GM21360 (cell line): ENCODE results near the gene RAD51D.
"Not testable (repeated sequence)": the region's sequence is repeated elsewhere in the genome, so short reads cannot be mapped to it uniquely, and the experiment has no call there.

ENCODE experiments used
- ATAC-seq: cut with Tn5 transposase; IDR thresholded peaks from one replicate; pipeline ENCODE4 v1.9.1; 2021; ENCODE audit warnings: mild to moderate bottlenecking, moderate library complexity; ENCODE audit not compliant: unreplicated experiment

Gene RAD51D

DNA sequence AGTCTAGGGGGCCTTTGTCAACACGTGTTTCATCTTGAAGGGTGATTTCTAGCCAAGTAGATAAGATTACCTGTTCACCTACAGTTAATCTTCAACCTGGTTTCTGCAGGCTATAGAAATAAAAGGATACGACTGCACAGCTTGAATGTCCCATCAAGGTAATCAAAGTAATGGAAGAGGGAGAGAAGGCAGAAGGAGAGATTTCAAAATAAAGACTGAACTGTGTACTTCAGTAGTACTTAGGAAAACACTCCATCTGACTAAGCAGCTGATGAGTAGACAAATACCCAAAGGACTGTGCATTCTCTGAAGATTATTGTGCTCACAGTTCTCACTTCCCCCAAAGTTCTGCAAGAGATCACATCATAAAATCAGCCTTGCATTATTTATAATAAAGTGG, 50.3 kb downstream of the RAD51D start:
- no peak for ATAC-seq

DNA sequence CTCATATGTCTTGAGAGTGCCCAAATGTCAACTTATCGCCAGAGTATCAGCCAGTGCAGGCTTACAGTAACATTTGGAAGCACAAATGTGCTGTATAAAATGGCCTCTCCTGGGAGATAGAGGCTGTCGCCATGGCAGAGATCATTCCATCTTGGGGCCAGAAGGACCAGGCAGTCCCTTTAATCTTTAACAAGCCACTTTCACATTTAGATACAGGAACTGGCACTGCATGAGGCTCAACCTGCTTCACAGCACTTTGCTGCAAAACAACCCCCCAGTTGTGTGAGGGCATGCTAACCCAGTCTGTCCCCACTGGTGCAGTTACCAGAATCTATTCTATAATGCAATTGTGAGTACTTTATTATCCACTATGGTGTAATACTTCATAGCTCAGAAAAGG, 51.4 kb downstream of the RAD51D start:
- ATAC-seq: no peak

DNA sequence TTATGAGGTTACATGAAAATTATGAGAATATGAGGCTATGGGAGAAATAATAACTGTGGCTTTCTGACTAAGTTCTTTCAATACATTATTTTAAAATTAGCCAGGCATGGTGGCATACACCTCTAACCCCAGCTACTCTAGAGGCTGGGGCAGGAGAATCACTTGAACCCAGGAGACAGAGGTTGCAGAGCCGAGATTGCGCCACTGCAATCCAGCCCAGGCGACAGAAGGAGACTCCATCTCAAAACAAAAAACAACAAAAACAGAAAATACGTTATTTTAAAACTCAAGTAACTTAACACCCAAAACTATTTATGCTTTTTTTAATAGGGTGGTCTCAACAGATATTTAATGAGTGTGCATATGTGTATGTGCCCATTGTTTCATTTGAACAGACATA, 53.8 kb downstream of the RAD51D start:
- no peak for ATAC-seq

DNA sequence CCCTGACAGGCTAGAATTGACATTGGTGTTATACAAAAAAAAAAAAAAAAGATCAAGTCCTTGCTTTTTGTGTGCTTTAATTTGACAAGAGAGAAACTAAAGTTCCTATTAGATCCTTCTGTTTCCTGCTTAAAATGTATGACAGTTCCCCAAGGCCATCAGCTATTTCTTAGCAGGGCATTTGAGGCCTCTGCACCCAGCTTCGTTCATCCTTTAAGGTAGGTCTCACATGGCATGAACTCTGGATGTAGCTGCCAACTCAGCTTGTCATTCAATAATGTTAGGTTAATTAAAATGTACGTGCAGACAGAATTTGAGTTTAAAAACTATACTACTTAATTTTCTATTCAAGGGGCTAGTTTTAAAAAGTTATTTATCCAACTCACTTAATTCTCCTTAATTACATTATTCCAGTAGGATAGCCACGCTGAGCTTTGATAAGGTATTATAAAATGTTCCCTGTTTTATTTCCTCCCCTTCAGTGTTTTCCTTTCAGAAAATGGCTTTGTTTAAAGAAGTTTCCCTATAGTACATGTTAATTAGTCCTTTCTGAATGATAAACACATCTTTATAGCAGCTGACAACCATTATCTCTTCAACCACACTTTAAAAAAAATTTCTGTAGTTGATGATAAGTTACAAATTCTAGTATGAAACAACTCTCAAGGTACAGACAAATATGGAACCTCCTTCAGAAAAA, 55.0 kb downstream of the RAD51D start:
- no peak for ATAC-seq

DNA sequence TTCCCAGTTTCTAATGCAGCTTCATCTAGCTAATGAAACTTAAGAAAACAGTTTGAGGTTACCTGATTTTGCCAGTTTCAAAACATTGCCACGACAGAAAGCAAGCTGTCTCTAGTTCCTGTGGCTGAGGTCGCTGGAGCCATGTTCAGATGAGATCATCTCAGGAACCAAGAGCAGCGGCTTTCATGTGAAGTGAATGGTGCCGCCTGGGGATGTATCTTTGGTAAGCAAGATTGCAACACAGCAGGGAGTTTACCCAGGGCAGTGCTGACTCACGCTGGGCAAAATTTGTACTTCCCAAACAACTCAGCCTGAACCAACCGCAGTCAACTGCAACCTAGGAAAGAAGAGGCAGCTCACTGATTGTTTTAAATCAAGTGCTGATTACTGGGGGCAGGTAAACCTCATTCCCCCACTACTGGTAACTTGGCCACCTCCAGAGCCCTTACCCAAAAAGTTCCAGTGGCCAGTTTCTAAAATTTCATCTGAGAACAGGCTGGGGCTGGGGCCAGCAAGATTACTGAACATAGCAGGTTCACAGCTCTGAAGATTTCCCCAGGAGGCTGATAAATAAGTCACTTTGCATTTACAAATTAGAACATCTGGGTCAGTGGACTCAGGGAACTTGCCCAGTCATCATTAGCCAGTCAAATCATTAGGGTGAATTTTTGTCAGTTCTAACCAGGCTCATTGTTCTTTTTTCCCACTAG, 56.0 kb downstream of the RAD51D start, which contains the start of gene RFFL:
TSS of gene RFFL (minus strand) at position 194 of the 710 bp plus-strand sequence. CDS start 37,154 bp downstream, outside the sequence.
- peak; percentile 86 for ATAC-seq

DNA sequence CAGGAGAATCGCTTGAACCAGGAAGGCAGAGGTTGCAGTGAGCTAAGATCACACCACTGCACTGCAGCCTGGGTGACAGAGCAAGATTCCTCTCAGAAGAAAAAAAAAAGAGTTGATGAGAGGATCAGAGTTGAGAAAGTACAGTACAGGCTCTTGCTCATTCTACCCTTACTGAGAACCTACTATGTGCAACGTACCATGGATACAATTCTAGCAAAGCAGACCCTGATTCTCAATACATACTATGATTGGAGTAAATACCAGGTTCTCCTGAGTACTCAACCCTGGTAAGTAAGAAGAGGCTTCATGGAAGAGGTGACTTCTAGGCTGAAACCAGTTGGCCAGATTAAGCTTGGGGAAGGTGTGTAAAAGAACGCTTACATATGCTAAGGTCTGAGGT, 57.4 kb downstream of the RAD51D start:
- no peak for ATAC-seq

DNA sequence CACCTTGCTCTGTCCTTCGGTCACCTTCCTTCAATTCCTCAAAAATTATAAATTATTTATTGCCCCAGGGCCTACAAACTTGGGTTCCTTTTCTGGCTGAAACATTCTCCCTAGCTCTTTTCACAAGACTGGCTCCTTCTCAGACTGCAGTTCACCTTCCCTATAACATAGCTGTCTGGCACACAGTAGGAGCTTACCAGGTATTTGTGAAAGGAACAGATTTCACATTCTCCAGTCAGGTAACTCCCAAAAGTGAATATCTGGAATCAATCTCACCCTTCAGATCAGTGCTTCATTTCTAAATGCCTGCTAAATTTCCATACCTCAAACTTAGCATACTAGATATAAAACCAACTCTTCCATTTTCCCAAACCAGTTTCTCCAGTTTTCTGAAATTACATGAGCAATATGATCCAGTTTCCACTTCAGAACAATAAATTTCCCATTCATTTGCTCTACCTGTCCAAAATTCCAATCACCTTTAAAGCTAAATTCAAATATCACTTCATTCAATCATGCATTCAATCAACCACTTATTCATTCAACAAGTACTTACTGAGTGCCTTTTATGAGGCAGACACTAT, 62.2 kb downstream of the RAD51D start:
- ATAC-seq: no peak

DNA sequence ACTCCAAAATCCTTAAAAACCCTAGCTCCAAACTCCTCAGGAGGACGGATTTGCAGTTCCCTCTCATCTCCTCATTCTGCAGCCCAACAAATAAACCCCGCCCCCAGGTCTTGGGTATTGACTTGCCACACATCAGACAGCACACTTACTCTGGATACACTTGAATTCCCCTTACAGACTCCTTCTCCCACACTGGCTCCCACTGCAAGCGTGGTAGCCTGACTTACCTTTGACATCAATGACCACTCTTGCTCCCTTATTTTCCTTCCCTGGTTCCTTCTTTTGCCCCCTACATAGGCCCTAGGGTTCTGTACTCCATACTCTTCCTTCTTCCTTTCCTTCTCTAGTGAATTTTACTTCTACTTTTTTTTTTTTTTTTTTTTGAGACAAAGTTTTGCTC, 63.6 kb downstream of the RAD51D start:
- ATAC-seq: no peak

DNA sequence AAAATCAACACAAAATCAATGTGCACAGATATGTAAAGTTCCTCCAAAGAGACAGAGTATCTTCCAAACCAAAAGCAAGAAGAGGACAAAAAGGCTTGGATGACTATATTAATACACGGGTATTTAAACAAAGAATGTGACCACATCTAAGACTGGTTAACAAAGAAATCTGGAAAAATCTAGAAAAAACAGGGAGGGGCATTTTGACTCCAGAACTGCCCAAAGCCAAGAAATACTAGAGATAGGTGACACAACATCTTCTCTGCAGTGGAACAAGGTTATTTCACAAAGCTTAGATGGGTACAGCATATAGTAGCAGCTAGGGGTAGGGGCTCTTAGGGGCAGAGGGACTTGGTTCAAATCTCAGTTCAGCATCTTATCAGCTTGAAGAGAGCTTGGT, 66.5 kb downstream of the RAD51D start:
- no peak for ATAC-seq

DNA sequence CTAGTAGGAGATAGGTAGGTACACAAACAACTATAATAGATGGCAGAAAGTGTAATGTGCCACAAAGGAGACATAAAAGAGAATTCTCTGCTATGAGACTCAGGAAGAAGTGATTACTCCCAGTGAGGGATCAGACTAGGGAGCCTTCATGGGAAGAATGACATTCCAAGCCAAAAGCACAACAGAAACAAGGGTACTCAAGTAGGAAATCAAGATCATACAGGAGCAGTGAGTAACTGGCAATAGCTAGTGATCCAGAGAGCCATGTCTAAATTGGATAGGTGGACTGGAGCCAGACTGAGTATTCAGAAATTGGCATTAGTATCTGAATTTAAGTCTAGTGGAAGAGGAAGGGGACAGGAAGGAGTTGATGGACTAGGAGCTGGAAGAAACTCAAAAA, 66.9 kb downstream of the RAD51D start:
- no peak for ATAC-seq

DNA sequence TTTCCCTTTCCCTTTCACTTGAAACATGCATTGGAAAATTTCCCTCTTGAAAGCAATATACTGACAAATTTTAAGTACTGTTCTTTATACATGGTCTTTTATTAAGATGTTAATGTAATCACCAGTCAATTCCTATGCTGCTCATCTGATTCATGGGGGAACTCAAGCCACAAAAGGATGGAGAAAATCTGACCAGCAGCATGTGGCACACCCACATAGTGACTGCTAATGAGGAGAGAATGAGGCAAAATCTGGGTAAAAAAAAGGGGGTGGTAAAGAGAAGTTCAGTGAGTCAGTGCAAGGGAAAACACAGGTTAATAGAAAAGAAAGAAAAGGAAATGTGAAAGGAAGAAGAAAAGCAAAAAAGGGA, 67.4 kb downstream of the RAD51D start:
- ATAC-seq: no peak

DNA sequence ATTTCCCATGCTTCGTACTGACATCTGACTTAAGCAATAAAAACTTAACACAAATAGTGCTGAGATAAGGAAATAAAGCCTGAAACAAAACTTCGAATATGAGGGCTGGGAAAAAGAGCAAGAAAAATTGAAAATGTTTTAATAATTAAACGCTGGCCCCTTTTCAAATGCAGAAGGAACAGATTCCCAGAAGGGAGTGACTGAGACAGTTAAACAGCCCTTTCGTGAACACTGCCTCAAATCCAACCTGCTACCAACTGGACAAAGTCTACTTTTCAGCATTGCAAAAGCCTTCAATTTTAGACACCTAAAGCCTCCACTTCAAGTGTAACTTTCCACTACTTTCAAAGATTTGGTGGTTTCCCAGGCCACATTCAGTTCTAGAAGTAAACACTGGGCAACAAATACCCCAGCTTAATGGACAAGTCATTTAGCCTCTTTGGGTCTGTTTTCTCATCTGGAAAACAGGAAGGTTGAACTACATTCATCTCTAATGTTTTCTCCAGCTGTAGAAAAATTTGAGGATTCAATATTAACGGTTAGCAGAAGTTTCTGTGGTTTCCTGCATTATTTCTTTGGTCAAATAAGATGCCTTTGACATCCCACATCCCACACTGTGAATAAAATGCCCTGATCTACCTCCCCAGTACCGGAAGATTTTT, 68.0 kb downstream of the RAD51D start:
- ATAC-seq: peak; percentile 37

DNA sequence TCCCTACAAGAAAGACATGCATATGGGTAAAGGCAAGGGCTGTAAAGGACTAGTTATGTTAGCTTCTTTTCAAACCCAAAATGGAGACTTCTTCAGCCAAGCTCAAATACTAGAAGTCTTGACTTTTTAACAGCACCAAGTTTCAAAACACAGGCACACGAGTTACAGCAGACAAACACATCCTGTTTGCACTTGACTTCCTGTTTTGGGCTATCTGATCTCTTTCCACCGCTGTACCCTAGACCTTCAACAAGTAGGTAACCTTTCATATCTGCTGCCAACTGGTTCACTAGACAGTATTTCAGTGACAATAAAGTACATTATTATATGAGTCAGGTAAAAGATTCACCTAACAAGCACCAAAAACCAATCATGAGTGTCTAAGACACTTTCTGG, 68.5 kb downstream of the RAD51D start:
- peak; percentile 62 for ATAC-seq

DNA sequence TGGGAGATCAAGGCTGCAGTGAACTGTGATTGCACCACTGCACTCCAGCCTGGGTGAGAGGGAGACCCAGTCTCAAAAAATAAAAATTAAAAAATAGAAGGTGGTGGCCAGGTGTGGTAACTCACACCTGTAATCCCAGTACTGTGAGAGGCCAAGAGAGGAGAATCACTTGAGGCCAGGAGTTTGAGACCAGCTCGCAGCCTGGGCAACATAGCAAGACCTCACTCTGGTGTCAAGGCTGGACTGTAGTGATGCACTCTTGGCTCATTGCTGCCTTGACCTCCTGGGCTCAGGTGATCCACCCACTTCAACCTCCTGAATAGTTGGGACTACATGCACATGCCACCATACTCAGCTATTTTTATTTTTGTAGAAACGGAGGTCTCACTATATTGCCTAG, 69.5 kb downstream of the RAD51D start:
- no peak for ATAC-seq

DNA sequence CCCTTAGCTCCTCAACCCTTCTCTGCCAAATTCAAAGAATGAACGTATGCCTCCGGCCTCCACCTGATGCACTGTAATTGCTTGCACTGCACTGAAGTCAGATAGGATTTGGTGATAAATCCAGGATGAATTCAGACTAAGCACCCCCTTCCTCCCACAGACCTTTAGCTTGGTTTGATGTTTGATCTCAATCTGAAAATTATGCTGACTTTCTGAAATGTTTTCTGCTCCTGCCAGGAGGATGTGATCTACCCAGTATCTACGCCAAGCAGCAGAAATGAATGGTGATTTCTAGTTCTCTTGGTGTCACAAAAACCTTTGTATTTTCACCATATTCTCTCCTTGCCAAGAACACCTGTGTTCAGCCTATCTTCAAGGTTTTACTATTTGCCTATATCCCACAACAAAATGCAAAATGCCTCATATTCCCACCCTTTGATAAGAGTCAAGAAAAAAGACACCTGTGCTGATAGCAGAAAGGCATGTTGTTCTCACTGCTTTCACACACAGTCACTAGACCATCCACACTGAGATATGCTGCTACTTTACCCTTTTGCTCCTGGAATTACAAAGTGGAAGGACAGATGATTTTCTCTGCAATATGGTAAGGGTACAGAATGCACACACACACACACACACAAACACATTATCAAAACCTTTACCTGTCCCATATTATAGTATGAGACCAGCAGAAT, 70.8 kb downstream of the RAD51D start:
- no peak for ATAC-seq

DNA sequence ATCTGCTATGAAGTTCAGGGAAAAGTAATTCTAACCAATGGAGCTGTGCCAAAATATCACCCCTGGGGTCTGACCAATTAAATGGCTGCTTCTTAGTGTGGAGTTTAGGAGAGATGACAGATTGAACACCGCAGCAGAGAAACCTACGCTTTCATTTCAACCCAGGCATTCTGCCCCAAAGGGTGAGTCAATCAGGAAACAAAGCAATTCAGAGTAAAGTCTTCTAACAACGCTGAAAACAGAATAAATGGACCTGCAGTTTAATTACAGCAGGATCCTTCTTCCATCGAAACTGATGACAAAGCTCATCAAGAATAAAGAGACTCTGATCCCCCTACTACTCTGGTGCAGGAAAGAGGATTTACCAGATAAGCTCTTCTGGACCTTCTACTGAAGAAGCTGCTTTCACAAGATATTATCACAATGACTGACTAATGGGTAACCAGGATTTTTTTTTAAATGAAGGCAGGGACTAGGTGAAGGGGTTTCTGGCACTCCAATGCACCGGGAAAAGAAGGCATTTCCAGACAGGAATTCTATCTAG, 72.8 kb downstream of the RAD51D start:
- no peak for ATAC-seq

DNA sequence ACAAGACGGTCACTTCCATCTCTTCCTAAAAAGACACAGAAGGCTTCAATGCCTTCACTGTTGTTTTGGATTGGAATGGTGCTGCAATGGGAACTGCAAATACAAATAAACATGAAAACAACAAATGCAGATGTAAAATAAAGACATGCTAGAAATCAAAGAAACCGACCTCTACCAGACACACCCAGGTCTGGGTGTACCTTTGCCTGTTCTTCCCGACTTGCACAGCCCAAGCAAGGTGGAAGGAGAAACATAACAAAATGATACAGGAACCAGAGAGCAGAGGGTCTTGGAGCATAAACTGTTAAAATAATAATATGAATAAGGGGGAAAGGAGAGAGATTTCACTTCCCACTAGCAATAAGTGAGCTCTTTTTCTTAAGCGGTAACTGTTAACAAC, 73.4 kb downstream of the RAD51D start:
- no peak for ATAC-seq

DNA sequence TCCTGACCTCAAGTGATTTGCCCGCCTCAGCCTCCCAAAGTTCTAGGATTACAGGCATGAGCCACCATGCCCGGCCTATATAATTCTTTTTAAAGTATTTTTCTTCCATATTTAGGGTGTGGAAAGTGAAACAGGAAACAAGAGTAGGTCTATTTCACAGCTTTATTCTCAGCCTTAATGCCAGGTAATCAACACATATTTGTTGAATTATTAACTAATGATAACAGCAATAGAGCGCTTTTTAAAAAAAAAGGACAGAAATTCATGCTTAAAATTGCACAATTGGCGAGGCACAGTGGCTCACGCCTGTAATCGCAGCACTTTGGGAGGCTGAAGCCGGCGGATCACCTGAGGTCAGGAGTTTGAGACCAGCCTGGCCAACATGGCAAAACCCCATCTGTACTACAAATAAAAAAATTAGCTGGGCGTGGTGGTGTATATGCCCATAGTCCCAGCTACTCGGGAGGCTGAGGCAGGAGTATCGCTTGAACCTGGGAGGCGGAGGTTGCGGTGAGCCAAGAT, 74.1 kb downstream of the RAD51D start:
- not testable (repeated sequence) for ATAC-seq

DNA sequence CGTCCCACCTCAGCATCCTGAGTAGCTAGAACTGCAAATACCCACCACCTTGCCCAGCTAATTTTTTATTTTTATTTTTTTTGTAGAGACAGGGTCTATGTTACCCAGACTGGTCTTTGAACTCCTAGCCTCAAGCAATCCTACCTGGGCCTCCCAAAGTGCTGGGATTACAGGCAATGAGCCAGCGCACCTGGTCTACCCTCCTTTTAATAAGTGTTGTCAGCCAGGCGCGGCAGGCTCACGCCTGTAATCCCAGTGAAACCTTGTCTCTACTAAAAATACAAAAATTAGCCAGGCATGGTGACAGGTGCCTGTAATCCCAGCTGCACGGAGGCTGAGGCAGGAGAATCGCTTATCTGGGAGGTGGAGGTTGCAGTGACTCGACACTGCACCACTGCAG, 75.5 kb downstream of the RAD51D start:
- no peak for ATAC-seq
